AG04450 (cell line): ENCODE data around the gene ST6GALNAC2. TPM values are rescaled to one million over a fixed set of nuclear protein-coding genes. Genes with fewer than 3 reads are reported as not detected.

Experiments
- CTCF ChIA-PET: fragments of 300-600, 350-600 bp; formaldehyde crosslinking; extraction: SDS; loops from one replicate; lab custom pipeline; 2022; ENCODE audit warnings: antibody characterized with exemption, inconsistent platforms; lab: Charles Lee
- POLR2A ChIA-PET: fragments of 350-600 bp; formaldehyde crosslinking; extraction: SDS; loops from one replicate; lab custom pipeline; 2021; ENCODE audit warnings: antibody characterized with exemption, inconsistent platforms; lab: Yijun Ruan, JAX
- DNase-seq: peaks from one replicate; pipeline ENCODE4 v3.0.0-alpha.2; 2011; ENCODE audit warnings: low read depth, low spot score
- H3K27ac ChIP-seq: one replicate; pipeline ENCODE4 v1.5.1; 2012; ENCODE audit warnings: low read depth, low read length, control low read depth
- H3K27me3 ChIP-seq: one replicate; pipeline ENCODE4 v1.6.0; 2012; ENCODE audit warnings: low read length; ENCODE audit not compliant: control insufficient read depth, insufficient read depth
- H3K4me3 ChIP-seq: 2 replicates; pipeline ENCODE4 v1.5.1; 2011; ENCODE audit warnings: mild to moderate bottlenecking, low read depth, low read length, control low read depth
- H3K9me3 ChIP-seq: 2 replicates; pipeline ENCODE4 v1.5.1; 2012; ENCODE audit warnings: low read length; ENCODE audit not compliant: control insufficient read depth, insufficient read depth
- CTCF ChIP-seq: IDR thresholded peaks from 2 replicates; pipeline ENCODE4 v1.5.1; 2011; ENCODE audit warnings: low read depth, low read length, control low read depth, inconsistent platforms
- polyA plus RNA-seq: library from polyadenylated mRNA; depleted of rRNA; stranded (reverse); fragments of >200 nt; gene quantifications from 2 replicates; pipeline ENCODE4 v1.2.3, GENCODE V29; 2011

The ST6GALNAC2 gene
- polyA plus RNA-seq, 1 experiment = 0.36 TPM

GRCh38 chr17:76601065-76601464 is 15.4 kb upstream of the ST6GALNAC2 start:
- DNase-seq = no peak
- Histone ChIP-seq H3K27ac (no peak overlapping the region), H3K4me3 (no peak overlapping the region), H3K27me3 (no peaks in the 10 kb centered on the region), H3K9me3 (no peaks in the 10 kb centered on the region; the same call in 1 of the 2 replicates)
- TF ChIP-seq CTCF = no peak
- ChIA-PET CTCF (interaction anchor here (1.0 to 3.7 kb wide), 2 partner anchors 23 to 80 kb away, joined by 3 to 24 read pairs; no protein-coding TSS in a partner anchor), POLR2A (no interaction called here)

- ChIA-PET POLR2A (interaction anchor here (0.6 kb wide), 1 partner anchor 80 kb away, joined by 3 read pairs; no protein-coding TSS in a partner anchor), CTCF (interaction anchor here (1.0 to 3.7 kb wide), 2 partner anchors 24 to 81 kb away, joined by 3 to 24 read pairs; no protein-coding TSS in a partner anchor)
Observed at GRCh38 chr17:76599694-76600460, 14.2 kb upstream of the ST6GALNAC2 start.

GRCh38 chr17:76598004-76598439 is 12.4 kb upstream of the ST6GALNAC2 start:
- POLR2A ChIA-PET = no interaction called here
- Histone ChIP-seq H3K9me3 (no peaks in the 10 kb centered on the region; the same call in 1 of the 2 replicates), H3K4me3 (no peak overlapping the region), H3K27ac (no peak overlapping the region), H3K27me3 (no peaks in the 10 kb centered on the region)
- TF ChIP-seq CTCF = no peak
- CTCF ChIA-PET = interaction anchor here (3.7 kb wide), 1 partner anchor 26 kb away, joined by 24 read pairs; no protein-coding TSS in a partner anchor
- DNase-seq = no peak

More at GRCh38 chr17:76599694-76600460, 14.2 kb upstream of the ST6GALNAC2 start:
- no peaks in the 10 kb centered on the region for H3K27me3 ChIP-seq
- no peak overlapping the region for H3K4me3 ChIP-seq
- no peak for DNase-seq
- TF ChIP-seq CTCF = no peak
- no peak overlapping the region for H3K27ac ChIP-seq
- no peaks in the 10 kb centered on the region; the same call in 1 of the 2 replicates for H3K9me3 ChIP-seq

DNA sequence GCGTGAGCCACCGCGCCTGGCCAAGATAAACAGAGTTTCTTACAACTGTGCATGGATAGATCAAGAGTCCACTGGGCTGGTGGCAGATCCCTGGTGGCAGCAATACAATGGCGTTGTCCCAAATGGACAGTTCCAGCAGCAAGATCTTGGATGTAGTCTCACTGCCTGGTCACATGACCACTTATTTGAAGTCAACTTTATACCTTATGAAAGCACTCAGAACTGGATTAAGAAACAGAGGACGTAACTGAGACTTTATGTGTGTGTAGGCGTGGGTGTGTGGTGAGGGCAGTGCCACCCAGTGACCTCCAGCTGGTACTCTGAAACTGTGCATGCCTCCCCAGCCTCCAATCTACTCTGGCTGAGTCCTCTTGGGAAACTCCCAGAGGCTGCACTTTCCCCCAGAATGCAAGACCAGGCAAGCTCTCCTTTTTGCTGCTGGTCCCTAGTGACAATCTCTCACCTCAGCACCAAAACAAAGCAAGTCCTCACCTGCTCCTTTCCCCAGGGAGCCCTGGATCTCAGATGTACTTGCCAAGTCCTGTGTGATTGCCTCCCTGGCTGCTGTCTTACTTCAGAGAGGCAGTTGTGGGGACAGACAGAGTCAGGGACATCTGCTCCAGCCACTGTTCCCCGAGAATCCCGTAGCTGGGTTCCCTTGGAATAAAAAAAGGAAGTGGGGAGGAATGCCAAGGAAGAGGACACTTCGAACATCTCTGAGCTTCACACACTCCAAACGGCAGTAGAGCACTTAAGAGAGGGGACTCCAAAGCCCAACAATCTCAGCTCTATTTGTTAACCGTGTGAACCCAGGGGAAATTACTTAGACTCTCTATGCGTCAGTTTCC is 11.7 kb upstream of the ST6GALNAC2 start:
- H3K9me3 ChIP-seq = no peaks in the 10 kb centered on the region
- H3K4me3 ChIP-seq = no peak overlapping the region
- no peak overlapping the region for H3K27ac ChIP-seq
- TF ChIP-seq CTCF = no peak
- CTCF ChIA-PET = no interaction called here
- POLR2A ChIA-PET = no interaction called here
- no peak for DNase-seq
- H3K27me3 ChIP-seq = no peaks in the 10 kb centered on the region
